Activated naive CD8-positive, alpha-beta T cell treated with anti-CD3 and anti-CD28 coated beads, Interleukin-2, amount 10 ng/mL, durations not matched to agents 7 days and 5 days (primary cell): Measurements from ENCODE around the gene MAFF. TPM values are rescaled to one million over a fixed set of nuclear protein-coding genes. Genes with fewer than 3 reads are reported as not detected.
A peak's percentile ranks its signal among the peaks of the same experiment; 100 is the strongest.
"Not testable (repeated sequence)": the region's sequence is repeated elsewhere in the genome, so short reads cannot be mapped to it uniquely, and the experiment has no call there.

ENCODE experiments used
- ATAC-seq: fragments of 150-1000 bp; cut with Tn5 transposase; one replicate; pipeline ENCODE4 v1.10.0; 2021; ENCODE audit warnings: low read depth, moderate library complexity
- POLR2A ChIA-PET: fragments of 350-600 bp; sonication (Branson Sonifier 250); formaldehyde crosslinking; loops from one replicate; lab custom pipeline; 2021; ENCODE audit warnings: antibody characterized with exemption; lab: Charles Lee
- DNase-seq: peaks from one replicate; pipeline ENCODE4 v3.0.0; 2021
- H3K27ac Mint-ChIP-seq: one replicate; pipeline ENCODE4 v1.8.0; 2022; ENCODE audit warnings: mild to moderate bottlenecking, mixed read lengths
- H3K27me3 Mint-ChIP-seq: one replicate; pipeline ENCODE4 v1.8.0; 2022; ENCODE audit warnings: mild to moderate bottlenecking, moderate library complexity, mixed read lengths
- H3K36me3 Mint-ChIP-seq: one replicate; pipeline ENCODE4 v1.8.0; 2021; ENCODE audit warnings: mild to moderate bottlenecking, mixed read lengths
- H3K4me1 Mint-ChIP-seq: one replicate; pipeline ENCODE4 v1.8.0; 2021; ENCODE audit warnings: mixed read lengths
- H3K4me3 Mint-ChIP-seq: one replicate; pipeline ENCODE4 v1.8.0; 2022; ENCODE audit warnings: mild to moderate bottlenecking, moderate library complexity, mixed read lengths
- H3K9me3 Mint-ChIP-seq: one replicate; pipeline ENCODE4 v1.8.0; 2021; ENCODE audit warnings: mixed read lengths
- total RNA-seq, 2 experiments: library from RNA; stranded (reverse); gene quantifications; one replicate each; pipeline ENCODE4 v1.2.3, GENCODE V29; 2021

The MAFF gene
- total RNA-seq, 2 experiments from 2014 or later = 10.8 to 12.8 TPM

DNA sequence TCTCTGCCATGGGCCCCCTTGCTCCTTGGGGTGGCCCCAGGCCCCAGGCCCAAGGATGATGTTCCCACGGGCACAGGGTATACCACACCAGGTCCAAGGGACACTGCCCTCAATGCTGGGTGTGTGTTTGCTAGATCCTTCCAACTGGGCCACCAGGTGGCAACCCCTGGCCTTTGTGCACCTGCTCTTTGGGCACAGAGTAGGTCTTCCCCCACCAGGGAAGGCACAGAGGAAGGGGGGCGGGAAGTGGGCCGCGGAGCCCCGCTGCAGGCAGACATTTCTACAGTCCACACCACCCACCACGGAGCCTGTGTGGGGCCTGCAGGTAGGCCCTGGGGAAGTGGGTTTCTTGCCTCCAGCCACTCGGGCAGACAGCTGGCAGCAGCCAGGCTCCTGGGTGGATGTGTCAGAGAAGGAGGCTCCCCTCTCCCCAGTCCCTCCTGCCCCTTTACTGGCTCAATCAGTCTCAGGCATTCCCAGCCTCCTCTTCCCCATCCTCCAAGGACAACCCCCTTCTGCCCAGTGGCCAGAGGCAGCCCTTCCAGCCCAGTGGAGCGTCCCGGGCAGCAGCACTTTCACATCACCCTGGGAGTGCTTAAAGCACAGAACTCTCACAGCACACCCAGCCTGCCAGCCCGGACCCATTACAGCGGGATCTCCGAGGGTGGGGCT lies 21.6 kb downstream of the MAFF start:
- Mint-ChIP-seq H3K4me3 (no peak overlapping the region), H3K36me3 (peaks cover 3% of the 10 kb centered on the region), H3K4me1 (peaks cover 3% of the 10 kb centered on the region), H3K27me3 (no peaks in the 10 kb centered on the region), H3K9me3 (no peaks in the 10 kb centered on the region), H3K27ac (no peak overlapping the region)
- no peak for DNase-seq
- POLR2A ChIA-PET = no interaction called here
- no peak for ATAC-seq

DNA sequence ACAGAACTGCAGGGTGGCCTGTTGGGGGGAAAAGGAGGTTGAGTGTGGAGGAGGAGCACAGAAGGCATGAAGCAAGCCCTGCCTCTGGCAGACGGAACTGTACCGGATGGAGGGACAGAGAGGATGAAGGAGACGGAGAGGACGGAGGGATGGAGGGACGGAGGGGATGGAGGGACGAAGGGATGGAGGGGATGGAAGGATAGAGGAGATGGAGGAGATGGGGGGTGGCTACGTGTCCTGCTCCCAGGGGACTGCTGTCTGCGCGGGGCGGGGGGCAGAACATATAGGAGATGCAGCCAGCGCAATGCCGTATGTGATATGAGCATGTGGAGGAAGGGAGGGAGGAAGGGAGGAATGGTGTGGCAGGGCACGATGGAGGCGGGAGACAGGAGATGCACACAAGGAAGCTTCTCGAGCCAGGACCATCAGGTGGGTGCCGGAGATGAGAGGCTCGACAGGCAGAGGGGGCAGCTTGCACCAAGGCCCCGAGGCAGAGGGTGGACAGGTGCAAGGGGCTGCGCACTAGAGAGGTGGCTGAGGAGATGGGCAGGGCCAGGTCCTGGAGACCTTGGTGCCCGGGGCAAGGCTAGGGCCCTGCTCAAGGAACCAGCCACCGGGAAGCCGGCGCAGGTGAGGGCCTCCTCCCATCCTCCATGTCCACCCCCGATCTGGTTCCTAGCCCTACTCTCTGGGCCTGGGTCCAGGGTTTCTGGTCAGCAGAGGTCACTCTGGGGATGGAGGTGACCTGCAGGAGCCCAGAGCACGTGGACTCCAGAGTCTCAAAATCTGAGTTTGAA lies 25.3 kb downstream of the MAFF start:
- ATAC-seq (no peak), DNase-seq (no peak)
- no peak overlapping the region for H3K27ac Mint-ChIP-seq
- H3K4me3 Mint-ChIP-seq = no peak overlapping the region
- no peaks in the 10 kb centered on the region for H3K9me3 Mint-ChIP-seq
- no peaks in the 10 kb centered on the region for H3K4me1 Mint-ChIP-seq
- POLR2A ChIA-PET = no interaction called here
- no peaks in the 10 kb centered on the region for H3K27me3 Mint-ChIP-seq
- peaks cover 2% of the 10 kb centered on the region for H3K36me3 Mint-ChIP-seq

DNA sequence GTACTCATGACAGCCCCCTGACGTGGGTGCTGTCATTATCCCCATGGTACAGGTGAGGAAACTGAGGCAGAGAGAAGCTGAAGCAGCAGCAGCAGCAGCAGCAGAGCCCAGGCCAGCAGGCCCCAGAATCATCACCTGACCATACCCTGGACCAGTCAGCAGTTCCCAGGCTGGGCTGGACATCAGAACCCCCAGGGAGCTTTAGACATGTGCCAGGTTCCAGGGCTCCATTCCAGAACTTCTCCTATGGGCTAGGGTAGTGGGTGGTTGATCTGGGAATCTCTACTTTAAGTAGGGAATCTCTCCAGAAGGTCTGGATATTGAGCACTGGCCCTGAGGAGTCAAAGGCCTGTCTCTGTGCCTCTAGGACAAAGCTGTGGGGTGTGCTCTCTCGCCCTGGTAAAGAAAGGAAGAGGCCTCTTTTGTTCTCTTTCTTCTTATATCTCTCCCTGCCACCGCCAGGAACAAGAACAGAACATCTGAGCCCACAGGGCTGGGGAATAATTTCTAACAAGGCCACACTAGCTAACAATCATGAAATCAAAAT lies 26.6 kb downstream of the MAFF start:
- DNase-seq (no peak), ATAC-seq (no peak)
- no peak overlapping the region for H3K27ac Mint-ChIP-seq
- no peaks in the 10 kb centered on the region for H3K9me3 Mint-ChIP-seq
- H3K36me3 Mint-ChIP-seq = peaks cover 2% of the 10 kb centered on the region
- H3K4me3 Mint-ChIP-seq = no peak overlapping the region
- no peaks in the 10 kb centered on the region for H3K27me3 Mint-ChIP-seq
- H3K4me1 Mint-ChIP-seq = no peaks in the 10 kb centered on the region
- POLR2A ChIA-PET = no interaction called here

DNA sequence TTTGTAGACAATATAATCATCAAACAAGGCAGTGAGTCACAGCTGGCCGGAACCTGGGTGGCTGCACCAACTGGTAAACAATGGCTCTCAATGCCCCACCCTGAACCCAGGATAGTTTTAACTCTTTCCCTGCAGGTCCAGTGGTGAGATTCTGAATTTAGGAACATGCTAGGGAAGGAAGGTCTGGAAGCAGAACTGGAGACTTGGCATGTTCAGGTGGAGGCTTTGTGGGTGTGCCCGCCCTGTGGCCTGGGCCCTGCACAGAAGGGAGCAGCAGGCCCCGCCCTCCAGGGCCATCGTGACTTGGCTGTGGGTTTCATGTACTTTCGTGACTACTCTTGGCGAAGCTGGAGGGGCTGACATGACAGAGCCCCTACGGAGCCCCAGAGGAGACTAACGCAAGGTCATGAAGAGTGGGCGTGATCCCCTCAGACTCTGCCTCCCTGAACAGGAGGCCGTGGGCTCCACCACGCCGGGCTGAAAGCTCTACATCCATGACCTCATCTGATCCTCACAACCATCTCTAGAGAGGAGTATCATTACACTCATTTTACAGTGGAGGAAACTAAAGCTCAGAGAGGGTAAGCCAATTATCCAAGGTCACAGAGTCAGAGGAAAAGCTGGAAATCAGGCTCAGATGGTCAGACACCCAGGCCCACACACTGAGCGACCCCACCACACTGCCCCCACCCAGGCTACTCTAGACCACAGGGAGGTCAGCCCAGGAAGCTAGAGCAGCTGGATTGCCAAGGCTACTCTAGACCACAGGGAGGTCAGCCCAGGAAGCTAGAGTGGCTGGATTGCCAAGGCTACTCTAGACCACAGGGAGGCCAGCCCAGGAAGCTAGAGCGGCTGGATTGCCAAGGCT lies 27.3 kb downstream of the MAFF start:
- H3K4me1 Mint-ChIP-seq = no peaks in the 10 kb centered on the region
- no peaks in the 10 kb centered on the region for H3K9me3 Mint-ChIP-seq
- DNase-seq (no peak), ATAC-seq (no peak)
- H3K27me3 Mint-ChIP-seq = no peaks in the 10 kb centered on the region
- POLR2A ChIA-PET = no interaction called here
- no peak overlapping the region for H3K27ac Mint-ChIP-seq
- no peak overlapping the region for H3K4me3 Mint-ChIP-seq
- peaks cover 2% of the 10 kb centered on the region for H3K36me3 Mint-ChIP-seq

DNA sequence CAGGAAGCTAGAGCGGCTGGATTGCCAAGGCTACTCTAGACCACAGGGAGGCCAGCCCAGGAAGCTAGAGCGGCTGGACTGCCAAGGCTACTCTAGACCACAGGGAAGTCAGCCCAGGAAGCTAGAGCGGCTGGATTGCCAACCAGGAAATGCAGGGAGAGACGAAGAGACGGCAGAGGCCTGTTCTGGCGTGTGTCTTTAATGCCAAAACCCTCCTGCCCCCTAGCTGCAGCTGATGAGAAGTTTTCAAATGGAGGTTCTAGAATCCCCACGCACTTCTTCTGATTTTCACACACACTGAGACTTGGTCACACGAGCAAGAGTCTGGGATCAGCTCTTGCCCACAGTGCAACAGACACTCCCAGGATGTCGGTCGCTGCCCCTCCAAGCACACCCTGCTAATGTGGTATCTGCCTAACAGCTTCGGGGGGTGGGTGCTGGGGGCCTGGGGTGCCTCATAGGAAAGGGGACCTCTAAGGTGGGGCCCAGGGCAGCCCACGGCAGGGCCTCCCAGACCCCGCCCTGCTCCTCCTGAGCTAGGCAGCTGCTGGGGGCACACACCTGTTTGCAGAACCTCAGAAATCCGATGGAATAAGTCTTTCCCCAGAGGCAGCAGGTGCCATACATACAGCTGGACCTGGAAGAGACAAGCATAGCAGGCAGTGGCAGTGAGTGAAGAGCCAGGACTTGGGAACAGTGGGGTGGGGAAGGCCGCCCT lies 28.5 kb downstream of the MAFF start:
- H3K9me3 Mint-ChIP-seq = no peaks in the 10 kb centered on the region
- POLR2A ChIA-PET = interaction anchor here (0.6 kb wide), 1 partner anchor 48 kb away, joined by 3 read pairs; the partner anchor contains the start of gene PLA2G6
- H3K27ac Mint-ChIP-seq = no peak overlapping the region
- DNase-seq = peak; percentile 45
- H3K27me3 Mint-ChIP-seq = no peaks in the 10 kb centered on the region
- H3K4me3 Mint-ChIP-seq = no peak overlapping the region
- H3K4me1 Mint-ChIP-seq = no peaks in the 10 kb centered on the region
- H3K36me3 Mint-ChIP-seq = peaks cover 4% of the 10 kb centered on the region
- peak; percentile 69 for ATAC-seq

DNA sequence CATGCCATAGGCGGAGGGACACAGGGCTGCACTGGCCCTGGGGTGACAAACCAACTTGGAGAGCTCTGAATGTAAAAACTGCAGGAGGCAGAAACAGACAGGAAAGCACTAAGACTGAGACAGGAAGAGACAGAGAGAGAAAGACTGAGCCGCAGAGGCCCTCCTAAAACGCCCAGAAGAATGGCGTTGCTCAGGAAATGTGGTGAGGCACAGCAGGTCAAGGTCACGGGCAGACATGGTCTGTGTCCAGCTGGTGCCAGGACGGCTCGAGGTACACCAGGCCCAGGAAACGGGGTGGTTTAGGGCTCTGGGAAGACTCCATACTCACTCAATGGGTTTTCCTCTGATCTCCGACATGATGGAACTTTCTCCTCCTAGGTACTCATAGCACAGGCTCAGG lies 29.1 kb downstream of the MAFF start:
- Mint-ChIP-seq H3K4me1 (no peaks in the 10 kb centered on the region), H3K4me3 (no peak overlapping the region), H3K36me3 (peaks cover 4% of the 10 kb centered on the region), H3K9me3 (no peaks in the 10 kb centered on the region), H3K27ac (no peak overlapping the region), H3K27me3 (no peaks in the 10 kb centered on the region)
- POLR2A ChIA-PET = interaction anchor here (0.6 kb wide), 1 partner anchor 49 kb away, joined by 3 read pairs; the partner anchor contains the start of gene PLA2G6
- no peak for DNase-seq
- no peak for ATAC-seq

DNA sequence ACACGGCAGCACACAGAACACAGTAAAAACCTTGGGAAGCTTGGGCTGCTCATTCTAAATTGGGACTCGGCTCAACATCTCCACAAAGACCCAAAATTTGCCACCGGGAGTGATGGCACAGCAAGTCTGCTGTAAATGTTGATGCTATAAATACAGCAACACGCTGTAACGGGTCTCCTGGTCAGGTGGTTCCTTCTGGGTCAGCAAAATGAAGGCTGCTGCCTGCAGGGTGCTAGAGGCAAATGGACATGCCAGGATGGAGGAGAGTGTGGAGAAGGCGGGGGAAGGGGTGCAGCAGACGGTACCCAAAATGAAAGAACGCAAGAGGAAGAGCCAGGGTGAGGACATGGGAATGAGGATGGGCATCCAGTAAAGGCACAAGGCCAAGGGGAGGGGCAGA lies 30.4 kb downstream of the MAFF start:
- H3K9me3 Mint-ChIP-seq = no peaks in the 10 kb centered on the region
- H3K36me3 Mint-ChIP-seq = peaks cover 4% of the 10 kb centered on the region
- H3K27ac Mint-ChIP-seq = no peak overlapping the region
- DNase-seq (no peak), ATAC-seq (no peak)
- no peak overlapping the region for H3K4me3 Mint-ChIP-seq
- H3K27me3 Mint-ChIP-seq = no peaks in the 10 kb centered on the region
- POLR2A ChIA-PET = interaction anchor here (0.6 kb wide), 1 partner anchor 188 kb away, joined by 3 read pairs; no protein-coding TSS in a partner anchor
- H3K4me1 Mint-ChIP-seq = no peaks in the 10 kb centered on the region

DNA sequence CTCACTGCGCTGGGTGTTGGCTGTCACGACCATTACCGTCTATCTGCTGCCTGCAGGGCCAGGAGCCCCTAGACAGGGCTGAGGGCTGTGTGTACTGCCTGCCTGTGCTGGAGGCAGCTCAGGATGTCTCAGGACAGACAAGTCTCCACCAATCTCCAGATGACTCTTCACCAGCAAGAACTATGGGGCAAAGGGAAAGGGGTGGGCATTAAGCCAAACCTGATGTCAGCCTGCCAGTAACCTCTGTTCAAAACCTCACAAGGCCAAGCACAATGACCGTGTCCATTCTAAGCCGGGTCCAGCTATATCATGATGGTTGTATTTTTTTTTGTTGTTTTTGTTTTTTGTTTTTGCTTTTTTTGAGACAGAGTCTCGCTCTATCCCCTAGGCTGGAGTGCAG lies 31.6 kb downstream of the MAFF start:
- no peak overlapping the region for H3K4me3 Mint-ChIP-seq
- DNase-seq (no peak), ATAC-seq (no peak)
- no peaks in the 10 kb centered on the region for H3K4me1 Mint-ChIP-seq
- H3K36me3 Mint-ChIP-seq = peaks cover 4% of the 10 kb centered on the region
- H3K27ac Mint-ChIP-seq = no peak overlapping the region
- POLR2A ChIA-PET = no interaction called here
- H3K27me3 Mint-ChIP-seq = no peaks in the 10 kb centered on the region
- no peaks in the 10 kb centered on the region for H3K9me3 Mint-ChIP-seq

DNA sequence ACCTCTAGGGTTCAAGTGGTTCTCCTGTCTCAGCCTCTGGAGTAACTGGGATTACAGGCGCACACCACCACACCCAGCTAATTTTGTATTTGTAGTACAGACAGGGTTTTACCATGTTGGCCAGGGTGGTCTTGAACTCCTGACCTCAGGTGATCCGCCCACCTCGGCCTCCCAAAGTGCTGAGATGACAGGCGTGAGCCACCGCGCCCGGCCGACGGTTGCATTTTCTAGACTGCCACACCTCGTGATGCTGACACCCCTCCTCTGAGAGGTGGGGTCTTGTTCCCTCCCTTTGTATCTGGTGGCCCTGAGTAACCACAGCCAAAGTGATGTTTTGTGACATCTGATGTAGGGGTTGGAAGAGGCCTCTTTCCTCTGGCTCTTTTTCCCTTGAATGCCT lies 32.1 kb downstream of the MAFF start:
- POLR2A ChIA-PET = not testable (repeated sequence)

DNA sequence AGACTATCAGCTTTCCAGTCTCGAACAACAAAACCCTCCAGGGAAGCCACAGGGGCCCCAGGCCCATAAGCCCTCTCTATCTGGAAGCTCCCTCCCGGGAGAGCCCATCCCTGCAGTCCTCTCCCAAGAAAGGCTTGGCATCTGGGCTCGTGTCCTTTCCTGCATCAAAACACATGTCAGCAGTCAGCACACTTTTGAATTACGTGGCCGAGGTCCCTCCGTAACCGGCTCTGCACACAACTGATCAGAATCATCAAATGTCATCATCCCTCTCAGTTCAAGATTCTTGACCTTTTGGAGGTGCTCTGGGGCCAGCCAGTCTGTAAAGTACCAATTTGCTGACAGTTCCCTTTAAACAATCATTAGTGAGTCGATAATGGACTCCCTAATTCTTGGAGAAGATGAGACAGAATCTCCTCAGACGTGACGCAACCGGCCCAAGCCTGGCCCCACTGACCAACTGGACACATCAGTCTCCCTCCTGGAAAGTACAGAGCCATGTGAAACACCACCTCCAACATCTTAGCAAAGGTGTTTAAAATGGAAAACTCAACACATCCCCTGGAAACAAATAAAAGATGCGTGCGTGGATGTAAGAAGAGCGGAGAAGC lies 33.6 kb downstream of the MAFF start:
- H3K27me3 Mint-ChIP-seq = no peaks in the 10 kb centered on the region
- no peak overlapping the region for H3K27ac Mint-ChIP-seq
- H3K9me3 Mint-ChIP-seq = no peaks in the 10 kb centered on the region
- ATAC-seq = no peak
- H3K4me3 Mint-ChIP-seq = no peak overlapping the region
- no peaks in the 10 kb centered on the region for H3K4me1 Mint-ChIP-seq
- peaks cover 4% of the 10 kb centered on the region for H3K36me3 Mint-ChIP-seq
- no peak for DNase-seq
- POLR2A ChIA-PET = no interaction called here

More for the DNA sequence above, 32.1 kb downstream of the MAFF start:
- H3K27me3 Mint-ChIP-seq, H3K36me3 Mint-ChIP-seq, H3K9me3 Mint-ChIP-seq, H3K27ac Mint-ChIP-seq, ATAC-seq, H3K4me3 Mint-ChIP-seq, DNase-seq, H3K4me1 Mint-ChIP-seq: not testable (repeated sequence)

DNA sequence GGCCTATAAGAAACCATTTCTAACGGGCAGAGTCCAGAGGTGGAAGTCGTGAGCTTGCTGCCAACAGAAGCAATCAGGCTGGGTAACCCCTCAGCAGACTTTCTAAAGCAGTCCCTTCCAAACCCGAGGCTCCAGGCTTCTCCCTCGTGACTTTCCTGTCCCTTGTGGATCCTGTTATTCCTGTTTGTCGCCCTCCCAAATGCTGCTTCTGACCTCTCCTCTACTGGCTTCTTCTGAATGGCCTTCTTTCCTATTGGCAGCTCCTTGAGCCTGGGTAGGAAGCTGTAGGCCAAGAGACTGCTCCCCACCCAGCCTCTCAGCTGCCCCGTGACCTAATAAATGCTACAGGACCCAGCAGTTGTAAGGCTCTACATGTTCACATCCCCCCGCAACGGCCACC lies 35.0 kb downstream of the MAFF start:
- POLR2A ChIA-PET = no interaction called here
- Mint-ChIP-seq H3K4me3 (no peak overlapping the region), H3K4me1 (no peaks in the 10 kb centered on the region), H3K27me3 (no peaks in the 10 kb centered on the region), H3K36me3 (peaks cover 2% of the 10 kb centered on the region), H3K27ac (no peak overlapping the region), H3K9me3 (no peaks in the 10 kb centered on the region)
- ATAC-seq (no peak), DNase-seq (no peak)

DNA sequence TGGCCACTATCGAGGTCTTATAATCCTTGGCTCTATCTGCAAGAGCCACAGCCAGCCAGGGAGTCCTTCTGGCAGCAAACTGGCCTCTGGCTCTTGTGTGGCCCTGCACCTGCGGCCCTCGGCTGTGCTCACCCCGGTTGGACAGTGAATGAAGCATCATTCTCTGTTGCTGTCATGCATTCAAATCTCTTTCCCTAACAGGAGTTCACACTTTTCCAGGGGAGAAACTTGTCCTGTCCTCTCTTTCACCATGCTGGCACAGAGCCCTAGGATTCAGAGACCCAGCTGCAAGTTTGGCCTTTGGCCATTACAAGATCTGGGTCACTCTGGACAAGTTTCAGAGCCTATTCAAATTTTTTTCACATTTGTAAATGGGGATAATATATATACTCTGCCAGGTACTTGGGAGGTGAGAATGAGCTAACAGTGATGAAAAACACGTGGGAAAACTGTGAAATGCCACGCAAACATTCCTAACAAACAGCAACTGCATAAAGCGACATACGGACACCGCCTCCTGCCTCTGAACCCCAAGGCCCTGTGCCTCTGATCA lies 36.8 kb downstream of the MAFF start:
- no peaks in the 10 kb centered on the region for H3K27me3 Mint-ChIP-seq
- no peaks in the 10 kb centered on the region for H3K9me3 Mint-ChIP-seq
- no peaks in the 10 kb centered on the region for H3K4me1 Mint-ChIP-seq
- POLR2A ChIA-PET = no interaction called here
- H3K27ac Mint-ChIP-seq = no peak overlapping the region
- no peak overlapping the region for H3K4me3 Mint-ChIP-seq
- peaks cover 4% of the 10 kb centered on the region for H3K36me3 Mint-ChIP-seq
- DNase-seq (no peak), ATAC-seq (no peak)
